HG02759 (cell line): ENCODE data around the gene SULT1B1.
"Not testable (repeated sequence)": the region's sequence is repeated elsewhere in the genome, so short reads cannot be mapped to it uniquely, and the experiment has no call there.

Experiments used
- ATAC-seq: cut with Tn5 transposase; IDR thresholded peaks from one replicate; pipeline ENCODE4 v1.9.1; 2021; ENCODE audit warnings: mild to moderate bottlenecking, moderate library complexity; ENCODE audit not compliant: unreplicated experiment

Gene SULT1B1

DNA sequence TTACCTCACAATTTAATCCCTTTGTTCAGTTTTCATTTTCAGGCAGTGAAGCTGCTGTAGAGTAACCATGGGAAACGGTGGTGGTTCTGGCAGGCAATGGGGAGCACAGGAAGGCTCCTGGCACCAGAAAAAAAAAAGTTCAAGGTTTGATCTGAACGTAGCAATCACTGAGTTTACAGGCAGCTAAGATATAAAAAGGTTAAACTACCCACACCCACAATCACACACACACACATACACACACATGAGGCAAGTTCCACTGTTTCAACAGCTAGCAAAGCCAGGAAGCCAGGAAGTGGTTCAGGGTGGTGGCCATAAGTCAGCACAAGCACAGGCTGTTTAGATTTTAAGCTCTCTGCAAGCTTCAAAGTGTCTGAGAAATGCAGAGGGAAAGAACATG lies at the start of gene SULT1B1:
Gene SULT1B1 (minus strand): TSS at position 166 of the 400 bp plus-strand sequence. CDS start 5,403 bp downstream, outside the sequence.
- no peak for ATAC-seq

DNA sequence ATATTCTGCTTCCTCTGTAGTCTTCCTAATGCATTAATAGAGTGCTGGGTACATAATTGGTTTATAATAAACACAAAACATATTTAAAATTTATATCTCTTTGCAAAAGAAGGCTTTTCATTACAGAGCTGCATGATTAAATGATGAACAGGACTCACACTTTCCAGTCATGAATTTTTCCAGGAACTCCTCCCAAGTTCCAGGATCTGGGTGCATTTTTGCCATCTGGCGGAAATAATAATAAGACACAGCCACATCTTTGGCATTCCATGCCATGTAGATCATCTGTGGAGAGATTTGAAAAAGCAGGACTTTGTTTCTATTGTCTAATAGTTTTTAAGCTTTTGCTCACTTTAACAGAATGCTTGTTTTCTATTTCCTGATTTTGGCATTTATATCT lies 40.2 kb upstream of the SULT1B1 start:
- ATAC-seq, result no peak

DNA sequence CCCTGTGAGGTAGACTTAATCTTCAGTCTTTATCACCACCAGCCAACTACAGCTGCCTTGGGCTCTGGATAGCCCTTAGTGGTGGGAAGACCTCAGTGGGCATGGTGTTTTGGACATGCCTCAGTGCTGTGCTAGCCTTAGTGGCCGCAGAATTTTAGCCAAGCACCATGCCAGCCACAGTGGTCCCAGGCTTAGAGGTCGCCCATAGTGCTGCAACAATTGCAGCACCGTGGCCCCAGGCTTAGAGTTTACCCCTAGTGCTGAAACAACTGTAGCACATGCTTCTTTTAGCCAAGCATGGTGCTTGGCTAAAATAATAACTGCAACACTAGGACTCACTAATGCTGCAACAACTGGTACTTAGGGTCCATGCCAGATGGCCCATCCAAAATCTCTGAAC lies 38.9 kb upstream of the SULT1B1 start:
- no peak for ATAC-seq

DNA sequence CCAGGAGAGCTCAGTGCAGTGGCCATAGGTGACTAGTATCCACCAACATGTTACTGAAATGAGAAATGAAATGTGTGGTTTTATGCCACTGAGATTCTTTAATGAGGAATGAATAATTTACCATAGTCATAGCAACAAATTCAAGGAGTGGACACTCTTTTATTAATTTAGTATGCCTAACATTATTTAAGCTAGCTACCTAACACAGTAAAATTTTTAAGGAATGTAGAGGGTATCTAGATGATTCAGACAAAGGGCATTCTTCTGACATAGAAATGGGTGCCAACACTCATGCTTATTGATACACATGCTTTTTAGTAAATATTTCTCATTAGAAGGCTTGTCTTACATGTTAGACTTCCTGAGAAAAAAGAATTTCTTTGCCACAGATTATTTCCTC lies 33.3 kb upstream of the SULT1B1 start:
- no peak for ATAC-seq

DNA sequence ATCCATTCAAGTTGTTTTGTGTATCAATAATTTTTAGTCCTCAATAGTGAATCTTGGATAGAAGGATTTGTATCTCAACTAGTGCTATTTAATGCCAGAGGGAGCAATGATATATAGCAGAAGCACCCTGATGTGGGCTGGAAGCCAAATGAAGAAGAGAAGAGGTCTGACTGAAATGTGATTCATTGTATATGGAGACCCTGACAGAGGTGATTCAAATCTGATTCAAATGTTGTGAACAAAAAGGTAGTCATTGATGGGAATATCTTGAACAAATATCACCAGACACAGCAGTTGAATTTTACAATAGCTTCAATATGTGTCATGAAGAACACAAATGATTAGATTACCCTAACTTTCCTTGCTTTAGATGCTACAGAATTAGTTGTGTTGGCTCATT lies 27.5 kb upstream of the SULT1B1 start:
- no peak for ATAC-seq

DNA sequence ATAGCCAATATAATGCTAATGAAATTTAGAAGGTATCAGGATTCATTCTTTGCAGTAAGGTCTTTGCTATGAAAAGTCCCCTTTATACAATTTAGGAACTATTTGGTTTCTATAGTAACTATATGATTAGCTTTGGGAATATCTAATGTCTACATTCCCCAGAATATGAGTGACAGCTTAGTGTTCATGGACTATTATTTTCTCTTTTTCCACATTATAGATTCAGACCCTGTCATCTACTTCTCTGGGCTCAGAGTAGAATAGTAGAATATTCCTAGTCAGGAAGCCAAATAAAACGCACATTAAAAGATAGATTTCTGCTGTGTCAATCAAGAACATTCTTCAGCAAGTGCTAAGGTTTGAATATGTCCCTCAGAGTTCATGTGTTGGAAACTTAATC lies 26.1 kb upstream of the SULT1B1 start:
- no peak for ATAC-seq

DNA sequence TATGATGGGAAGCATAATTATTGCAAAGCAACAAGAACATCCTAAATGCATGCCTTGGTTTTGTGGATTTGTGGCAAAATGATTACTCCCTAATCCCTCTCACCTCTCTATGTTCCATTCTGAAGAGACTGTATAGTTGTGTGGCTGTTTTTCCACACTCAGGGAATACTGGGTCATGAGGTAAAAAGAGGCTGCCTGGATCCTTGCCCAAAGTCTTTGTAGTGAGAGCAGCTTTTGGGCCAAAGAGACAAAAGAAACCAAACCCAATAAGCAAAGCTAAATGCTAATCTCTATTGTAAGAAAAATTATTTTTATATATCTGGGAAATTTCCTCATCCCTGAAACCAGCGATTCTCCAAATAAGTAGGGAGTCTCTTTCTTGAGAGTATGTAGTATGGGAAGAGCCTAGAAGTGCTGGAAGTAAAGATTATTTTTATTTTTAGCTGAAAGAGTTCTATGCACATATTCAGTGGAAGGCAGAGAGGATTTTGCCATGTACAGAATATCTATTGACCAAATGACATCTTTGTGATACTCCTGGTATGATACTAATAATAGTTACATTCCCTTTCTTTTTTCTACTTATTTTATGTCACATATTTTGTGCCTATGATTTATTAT lies 24.9 kb upstream of the SULT1B1 start:
- no peak for ATAC-seq

DNA sequence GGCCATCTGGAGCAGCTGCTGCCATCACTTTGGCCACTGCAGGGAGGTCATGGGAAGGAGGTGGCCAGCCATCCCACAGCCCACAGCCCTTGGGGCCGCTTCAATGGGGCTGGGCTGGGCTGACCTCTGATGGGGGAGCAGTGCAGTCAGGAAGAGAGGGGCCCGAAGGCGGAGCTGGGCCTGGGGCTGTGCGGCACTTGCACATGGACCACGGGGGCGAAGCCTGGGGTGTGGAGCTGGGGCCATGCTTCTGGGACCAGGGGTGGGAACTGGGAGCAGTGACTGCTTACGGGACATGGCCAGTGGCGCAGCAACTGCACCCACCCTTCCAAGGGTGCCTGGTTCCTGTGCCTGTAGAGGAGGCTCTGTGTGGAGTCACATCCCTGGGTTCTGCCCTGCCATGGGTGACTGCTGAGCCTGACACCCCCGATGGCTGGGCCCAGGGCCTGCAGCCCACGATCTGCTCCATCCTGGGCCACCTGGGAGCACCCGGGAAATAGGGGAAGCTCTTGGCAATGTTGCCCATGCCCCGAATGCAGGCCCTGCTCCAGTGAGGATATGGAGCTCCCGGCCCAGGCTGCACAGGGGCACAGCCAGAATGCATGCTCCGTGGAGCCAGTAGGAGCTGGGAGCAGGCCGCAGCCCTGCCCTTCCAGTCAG lies 22.4 kb upstream of the SULT1B1 start:
- ATAC-seq, result no peak

DNA sequence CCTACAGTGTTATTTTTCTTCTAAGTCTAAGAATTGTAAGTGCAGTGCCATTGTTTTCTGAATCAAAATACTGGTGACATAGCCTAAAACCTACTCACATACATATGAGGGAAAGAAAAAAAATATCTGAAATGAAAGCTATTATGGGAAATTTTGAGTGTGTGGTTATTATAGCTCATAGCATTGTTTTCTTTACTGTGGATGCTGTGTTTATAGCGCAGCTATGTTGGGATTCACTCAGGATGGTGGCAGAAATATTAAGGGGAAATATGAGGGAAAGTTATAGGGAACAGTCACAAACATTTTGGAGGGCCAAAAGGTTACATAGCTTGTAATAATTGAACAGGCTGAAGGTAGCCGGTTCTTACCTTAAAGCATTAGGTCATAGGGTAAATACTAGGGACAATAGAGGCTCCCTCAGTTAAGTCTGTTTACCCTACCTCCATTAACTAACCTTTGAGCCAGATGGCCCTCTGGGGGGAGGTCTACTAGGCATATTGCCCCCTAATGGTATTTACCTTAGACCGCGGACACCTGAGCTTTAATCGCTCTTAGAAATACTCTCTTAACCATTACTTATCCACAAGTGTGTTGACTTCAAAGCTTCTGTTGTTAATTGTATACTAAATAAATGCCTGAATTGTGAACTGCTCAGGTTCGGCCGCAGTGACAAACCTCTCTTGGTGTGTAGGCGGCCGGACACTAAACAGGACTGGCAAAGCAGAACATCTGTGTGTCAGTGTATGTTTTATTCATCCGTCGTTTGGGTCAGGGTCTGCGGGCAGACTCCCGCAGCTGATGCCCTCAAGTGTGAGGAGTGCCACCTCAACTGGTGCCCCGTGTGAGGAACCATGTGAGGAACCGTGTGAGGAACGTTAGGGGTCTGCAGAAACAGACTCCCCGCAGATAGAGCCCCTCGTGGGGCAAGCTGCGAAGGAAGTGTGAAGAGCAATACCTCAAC lies 21.3 kb upstream of the SULT1B1 start:
- no peak for ATAC-seq

DNA sequence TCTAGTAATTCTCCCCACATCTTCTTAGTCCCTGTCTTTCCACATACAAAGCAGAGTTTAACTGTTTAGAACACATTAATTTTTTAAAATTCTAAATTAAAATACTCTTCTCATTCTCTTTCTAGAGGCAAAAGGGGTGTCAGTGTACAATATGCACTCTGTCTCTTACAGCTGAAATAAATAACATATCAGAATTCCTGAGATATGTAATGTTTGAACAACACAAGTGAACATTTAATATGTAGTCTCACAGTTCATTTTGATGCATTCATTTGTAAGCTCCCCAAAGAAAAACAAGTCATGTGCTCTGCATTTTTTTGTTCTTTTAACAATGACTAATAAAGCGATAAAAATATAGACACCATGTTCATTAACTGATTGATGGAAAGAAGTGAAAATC lies 19.7 kb upstream of the SULT1B1 start:
- ATAC-seq, result no peak

DNA sequence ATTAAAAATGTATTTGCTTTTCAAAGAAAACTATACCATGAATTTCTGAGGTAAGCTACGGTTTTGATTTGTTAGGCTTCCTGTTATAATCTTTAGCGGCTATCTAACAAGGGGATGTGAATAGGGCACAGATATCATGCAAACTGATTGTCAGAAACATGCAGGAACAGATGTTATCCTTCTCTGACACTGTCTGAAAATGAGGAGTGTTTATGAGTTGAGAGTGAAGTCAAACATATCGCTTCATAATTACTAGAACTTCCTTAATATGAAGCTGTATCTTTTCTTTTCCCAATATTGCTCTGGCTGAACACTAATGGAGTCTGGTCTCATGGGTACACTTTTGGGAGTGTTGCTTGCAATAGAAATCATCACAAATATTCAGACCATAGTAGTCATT lies 16.3 kb upstream of the SULT1B1 start:
- ATAC-seq, result no peak

DNA sequence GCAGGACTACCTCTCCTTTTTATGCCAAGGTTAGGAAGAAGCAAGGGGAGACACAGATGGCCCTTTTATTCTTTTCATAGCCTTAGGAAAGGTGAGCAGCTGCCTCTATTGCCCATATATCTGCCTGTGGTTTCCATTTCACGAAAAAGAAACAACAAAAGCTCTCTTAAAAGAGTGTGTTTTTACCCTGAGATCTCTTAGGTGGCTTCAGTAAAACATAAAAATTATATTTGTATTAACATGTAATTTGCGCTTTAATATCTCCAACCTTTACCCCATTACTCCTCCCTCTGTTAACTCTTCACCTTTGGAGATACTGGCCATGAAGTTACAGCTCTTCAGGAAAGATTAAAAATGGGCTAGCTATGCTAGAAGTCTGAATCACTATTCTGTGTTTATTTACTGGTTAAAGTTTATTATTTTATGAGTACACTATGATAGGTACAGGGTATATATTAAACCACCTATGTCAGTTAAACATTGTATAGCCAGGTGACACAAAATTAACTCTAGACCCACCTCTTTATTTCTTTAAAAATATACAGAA lies 15.0 kb upstream of the SULT1B1 start:
- no peak for ATAC-seq

DNA sequence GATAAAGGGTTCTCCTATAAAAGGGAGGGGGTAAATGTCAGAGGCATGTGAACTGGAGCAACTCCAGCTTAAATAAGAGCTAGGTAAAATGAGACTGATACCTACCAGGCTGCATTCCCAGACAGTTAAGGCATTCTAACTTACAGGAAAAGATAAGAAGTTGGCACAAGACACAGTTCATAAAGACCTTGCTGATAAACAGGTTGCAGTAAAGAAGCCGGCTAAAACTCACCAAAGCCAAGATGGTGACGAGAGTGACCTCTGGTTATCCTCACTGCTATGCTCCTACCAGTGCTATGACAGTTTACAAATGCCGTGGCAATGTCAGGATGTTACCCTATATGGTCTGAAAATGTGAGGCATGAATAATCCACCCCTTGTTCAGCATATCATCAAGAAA lies 13.1 kb upstream of the SULT1B1 start:
- ATAC-seq, result no peak

DNA sequence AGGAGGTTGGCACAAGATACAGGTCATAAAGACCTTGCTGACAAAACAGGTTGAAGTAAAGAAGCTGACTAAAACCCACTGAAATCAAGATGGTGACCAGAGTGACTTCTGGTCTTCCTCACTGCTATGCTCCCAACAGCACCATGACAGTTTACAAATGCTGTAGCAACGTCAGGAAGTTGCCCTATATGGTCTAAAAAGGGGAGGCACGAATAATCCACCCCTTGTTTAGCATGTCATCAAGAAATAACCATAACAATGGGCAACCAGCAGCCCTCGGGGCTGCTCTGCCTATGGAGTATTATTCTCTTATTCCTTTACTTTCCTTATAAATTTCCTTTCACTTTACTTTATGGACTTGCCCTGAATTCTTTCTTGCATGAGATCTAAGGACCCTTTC lies 8.1 kb upstream of the SULT1B1 start:
- ATAC-seq, result not testable (repeated sequence)

DNA sequence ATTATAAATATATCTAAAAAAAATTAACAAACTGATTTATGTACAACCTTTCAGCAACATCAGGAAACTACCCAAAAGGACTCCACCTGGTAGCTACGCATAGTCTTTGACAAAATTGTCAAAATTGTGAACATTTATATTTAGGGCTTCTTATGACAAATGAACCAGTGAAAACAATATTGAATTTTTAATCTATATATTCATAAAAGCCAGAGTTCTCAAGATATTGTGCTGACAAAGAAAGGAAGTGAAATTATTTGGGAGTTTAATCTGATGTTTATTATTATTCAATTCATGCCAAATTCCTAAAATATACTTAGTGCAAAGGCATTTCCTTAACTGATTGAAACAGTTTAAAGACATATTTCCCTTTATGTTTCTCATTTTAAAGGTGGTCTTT lies 5.3 kb upstream of the SULT1B1 start:
- ATAC-seq, result no peak

DNA sequence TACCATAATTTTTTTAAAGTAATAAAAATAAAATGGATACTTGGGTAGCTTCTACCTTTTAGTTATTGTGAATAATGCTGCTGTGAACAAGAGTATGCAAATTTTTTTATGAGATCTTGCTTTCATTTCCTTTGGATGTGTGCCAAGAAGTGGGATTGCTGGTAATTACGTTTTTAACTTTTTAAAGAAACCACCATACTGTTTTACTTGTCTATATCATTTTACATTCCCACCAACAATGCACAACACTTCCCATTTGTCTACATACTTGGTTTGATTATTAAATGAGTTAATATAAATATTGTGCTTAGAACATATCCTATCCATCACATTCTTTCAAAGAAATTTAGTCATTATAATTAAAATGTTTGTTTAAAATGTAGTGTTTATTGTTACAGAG lies 3.9 kb upstream of the SULT1B1 start:
- ATAC-seq, result no peak

DNA sequence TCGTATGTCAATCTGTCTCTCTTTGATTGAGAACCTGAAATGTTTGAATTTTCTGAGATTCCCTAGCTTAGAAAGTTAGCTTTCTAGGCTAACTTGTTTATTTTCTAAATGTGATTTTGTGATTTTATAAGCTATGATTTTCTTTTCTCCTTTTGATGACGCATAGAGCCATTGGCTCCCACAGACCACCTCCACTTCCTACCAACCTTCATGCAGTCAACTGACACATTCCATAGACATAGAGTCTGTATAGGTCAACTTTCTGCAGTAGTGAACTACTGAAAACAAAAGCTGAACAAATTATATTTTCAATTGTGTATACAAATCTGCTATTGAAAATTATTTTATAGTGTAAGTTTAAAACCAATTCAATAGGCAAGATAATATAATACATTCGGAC lies 2.8 kb upstream of the SULT1B1 start:
- no peak for ATAC-seq

DNA sequence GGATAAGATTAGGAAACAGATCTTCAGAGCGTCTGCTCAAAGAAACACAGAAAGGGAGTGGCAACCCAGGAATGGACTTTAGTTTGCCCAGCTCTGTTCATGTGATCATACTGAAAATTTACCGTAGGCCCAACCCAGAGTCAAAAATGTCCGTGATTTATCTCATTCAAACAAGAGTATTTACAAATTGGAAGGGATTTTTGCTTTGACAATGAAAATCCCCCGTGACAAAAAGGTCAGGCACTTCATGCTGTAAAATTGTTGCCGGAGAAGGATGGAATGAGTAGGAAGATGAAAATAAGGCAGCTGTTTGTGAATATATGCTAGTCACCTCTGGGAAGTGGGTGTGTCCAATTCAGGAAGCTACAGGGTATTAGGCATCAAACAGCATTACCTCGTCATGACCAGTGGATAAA lies 1.2 kb downstream of the SULT1B1 start:
- ATAC-seq, result no peak

DNA sequence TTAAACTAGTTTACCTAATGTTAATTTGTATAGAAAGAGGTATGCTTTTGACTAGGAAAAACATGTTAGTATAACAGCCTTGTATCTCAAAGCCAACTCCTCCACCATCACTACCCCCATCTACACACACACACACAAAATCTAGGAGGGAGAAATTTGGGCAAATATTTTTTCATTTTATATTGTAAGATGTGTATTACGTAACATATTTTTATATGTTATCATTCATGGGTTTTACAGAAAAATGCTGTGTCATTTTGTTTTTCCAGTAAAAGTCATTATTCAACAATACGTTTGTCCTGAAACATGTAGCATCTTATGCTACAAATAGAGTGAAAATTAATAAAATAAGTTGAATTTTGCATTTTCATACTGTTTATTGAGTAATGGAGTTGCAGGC lies 3.0 kb downstream of the SULT1B1 start:
- ATAC-seq, result no peak

DNA sequence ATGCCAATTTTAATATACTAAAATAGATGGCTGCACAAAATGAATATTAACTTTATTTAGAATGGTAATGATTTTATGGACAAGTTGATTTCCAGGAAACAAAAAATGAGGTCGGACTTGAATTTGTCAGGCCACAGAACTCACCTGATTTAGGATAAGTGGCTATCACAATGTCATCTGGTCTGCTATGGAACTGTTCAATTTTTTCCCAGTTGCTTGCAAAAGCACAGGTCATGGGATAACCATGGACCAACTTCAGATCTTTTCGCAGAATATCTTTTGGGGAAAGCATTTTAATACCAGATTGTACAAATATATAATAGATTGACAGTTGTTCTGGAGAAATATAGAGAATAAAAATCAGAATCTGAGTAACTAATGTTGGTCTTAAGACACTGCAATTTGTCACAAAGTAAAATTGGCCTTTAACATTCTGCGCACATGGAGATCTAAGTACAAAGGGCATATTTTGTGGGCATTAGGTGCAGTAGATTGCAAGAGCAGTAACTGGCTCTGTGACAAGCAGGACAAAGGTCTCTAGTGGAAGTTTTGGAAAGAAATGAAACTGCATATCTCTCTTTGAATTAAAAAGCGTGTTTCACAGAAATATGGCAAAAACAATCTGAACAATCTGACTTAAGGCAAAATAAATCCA lies 5.4 kb downstream of the SULT1B1 start:
- ATAC-seq, result no peak

DNA sequence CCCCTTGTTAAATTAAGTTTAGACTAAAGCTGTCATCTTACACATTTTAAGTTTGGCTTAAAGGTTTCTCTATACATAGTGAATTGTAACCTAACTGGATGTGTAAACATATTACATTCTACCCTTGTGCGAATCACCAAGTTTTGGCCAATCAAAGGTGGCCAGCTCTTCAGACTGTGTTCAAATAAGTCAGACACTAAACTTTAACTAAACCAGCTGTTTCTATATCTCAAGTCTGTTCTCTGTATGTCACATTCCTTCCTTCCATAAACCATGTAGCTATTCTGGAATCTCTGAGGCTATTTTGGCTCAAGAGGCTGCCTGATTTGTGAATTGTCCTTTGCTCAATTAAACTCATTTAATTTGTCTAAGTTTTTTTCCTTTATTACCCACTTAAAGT lies 6.7 kb downstream of the SULT1B1 start:
- ATAC-seq, result no peak
